Stimulated activated CD4-positive, alpha-beta T cell treated with anti-CD3 and anti-CD28 coated beads, Interleukin-4, amount 100 ng/mL, for 4 hours (primary cell): ENCODE results near the gene FSTL5.
"Not testable (repeated sequence)": the region's sequence is repeated elsewhere in the genome, so short reads cannot be mapped to it uniquely, and the experiment has no call there.

Experiments used
- DNase-seq, 2 experiments: peaks; one replicate each; pipeline ENCODE4 v3.0.0-alpha.2; 2020

Gene FSTL5

GRCh38 chr4:162163892-162164759, at the start of gene FSTL5:
Gene FSTL5, minus strand, starts transcription at chr4:162164000. Its CDS starts 52,604 bp downstream, at chr4:162111396.
- peak; percentile 1 to 3 for DNase-seq

GRCh38 chr4:162209706-162210105, 45.9 kb upstream of the FSTL5 start:
- DNase-seq, result no peak

- DNase-seq, result not testable (repeated sequence)
Measured at GRCh38 chr4:162203478-162203877, 39.7 kb upstream of the FSTL5 start.

- no peak for DNase-seq
Measured at GRCh38 chr4:162201673-162202072, 37.9 kb upstream of the FSTL5 start.

DNA sequence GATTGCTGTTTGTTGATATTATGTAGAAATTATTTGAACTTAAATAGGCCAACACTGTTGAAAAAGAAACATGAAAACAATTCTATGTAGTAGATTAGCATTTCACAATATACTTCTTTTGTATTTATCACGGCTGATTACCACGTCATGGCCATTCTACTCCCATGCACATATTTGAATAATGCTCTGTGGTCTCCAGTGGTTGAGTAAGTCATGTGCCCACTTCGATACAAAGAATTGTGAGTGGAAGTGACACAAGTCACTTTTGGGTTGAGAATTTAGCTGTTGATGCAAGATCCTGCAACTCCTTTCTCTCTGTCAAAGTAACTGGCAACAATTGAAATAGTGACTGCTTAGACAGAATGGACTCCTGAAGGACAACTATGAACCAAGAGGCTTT, 6.7 kb upstream of the FSTL5 start:
- DNase-seq, result no peak

- no peak for DNase-seq
Measured at GRCh38 chr4:162164906-162165510, 1.2 kb upstream of the FSTL5 start.

- DNase-seq, result no peak
Measured at GRCh38 chr4:162162672-162163071, 1.1 kb downstream of the FSTL5 start.

GRCh38 chr4:162157241-162157640, 6.6 kb downstream of the FSTL5 start:
- DNase-seq, result no peak

- no peak for DNase-seq
Measured at GRCh38 chr4:162154862-162155540, 8.8 kb downstream of the FSTL5 start.

GRCh38 chr4:162151850-162152249, 11.9 kb downstream of the FSTL5 start:
- no peak for DNase-seq

DNA sequence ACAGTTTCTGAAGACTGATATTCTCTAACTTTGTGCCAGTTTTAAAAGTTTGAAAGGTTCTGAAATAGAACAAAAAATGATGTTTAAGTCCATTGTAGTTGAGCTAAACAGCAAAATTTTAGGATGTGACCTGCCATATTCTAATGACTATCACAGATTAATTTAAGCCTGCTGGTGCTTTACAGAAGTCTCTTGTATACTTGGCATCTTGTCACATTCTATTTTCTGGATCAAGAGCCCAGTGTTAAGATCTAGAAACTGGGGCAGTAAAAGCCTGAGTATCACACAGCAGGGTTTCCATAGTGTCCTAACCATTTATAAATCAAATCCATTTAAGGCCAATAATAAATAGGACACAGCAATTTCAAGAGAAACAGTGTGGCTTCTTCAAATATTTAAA, 12.4 kb downstream of the FSTL5 start:
- DNase-seq, result no peak

DNA sequence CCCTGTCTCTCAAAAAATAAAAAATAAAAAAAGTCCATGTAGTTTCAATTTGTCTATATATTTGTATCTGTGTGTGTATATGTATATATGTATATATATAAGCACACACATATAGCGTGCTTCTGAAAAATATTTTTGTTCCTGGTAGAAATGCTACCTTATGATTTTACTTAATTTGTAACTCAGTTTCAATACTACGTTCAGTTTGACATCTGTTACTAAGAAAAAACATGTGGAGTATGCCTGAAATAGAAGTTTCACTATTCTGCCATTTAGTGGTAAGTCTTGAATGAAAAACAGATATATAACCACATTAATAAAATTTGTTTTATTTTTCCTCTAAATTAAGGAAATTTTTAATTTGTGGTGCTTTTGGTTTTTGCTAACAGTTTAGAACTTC, 14.2 kb downstream of the FSTL5 start:
- no peak for DNase-seq

DNA sequence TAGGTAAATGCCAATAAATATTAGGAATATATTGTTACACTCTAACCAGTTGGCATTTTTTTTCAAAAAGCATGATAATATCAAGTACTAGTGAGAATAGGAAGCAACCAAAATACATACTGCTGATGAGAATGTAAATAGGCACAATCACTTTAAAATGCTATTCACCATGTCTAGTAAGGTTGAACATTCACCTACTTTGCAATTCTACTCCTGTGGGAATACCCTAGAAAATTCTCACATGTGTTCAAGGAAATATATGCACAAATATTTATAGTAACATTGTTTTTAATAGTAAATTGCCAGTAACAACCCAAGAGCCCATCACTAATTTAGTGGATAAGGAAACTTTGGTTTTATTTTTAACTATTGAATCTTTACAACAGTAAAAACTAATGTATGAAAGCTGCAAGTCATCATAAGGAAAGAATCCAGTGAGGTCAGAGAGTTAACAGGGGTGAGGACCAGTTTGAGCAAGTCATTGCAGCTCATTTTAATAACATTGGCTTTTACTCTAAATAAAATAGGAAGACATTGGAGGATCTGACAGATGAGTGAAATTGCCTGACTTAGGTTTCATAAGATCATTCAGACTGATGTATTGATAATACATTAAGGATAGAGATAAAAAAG, 23.6 kb downstream of the FSTL5 start:
- no peak for DNase-seq

GRCh38 chr4:162139412-162139811, 24.4 kb downstream of the FSTL5 start:
- no peak for DNase-seq

GRCh38 chr4:162131256-162131655, 32.5 kb downstream of the FSTL5 start:
- no peak for DNase-seq

DNA sequence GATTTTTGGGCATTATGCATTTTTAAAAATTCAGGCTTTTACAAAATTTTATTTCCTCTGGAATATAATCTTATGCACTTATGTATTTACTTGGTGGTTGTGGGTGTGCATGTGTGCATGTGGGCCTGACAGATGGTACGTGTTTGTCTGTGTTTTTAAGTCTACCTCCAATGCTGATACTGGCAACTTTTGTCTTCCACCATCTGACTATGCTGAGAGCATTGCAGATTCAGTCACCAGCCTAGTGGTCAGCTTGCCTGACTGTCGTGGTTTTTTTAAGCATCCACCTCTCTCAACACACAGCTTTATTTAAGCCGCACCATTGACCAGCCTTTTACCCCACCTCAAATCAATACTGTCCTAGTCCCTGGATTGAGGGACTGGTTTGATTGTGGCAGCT, 37.1 kb downstream of the FSTL5 start:
- no peak for DNase-seq

DNA sequence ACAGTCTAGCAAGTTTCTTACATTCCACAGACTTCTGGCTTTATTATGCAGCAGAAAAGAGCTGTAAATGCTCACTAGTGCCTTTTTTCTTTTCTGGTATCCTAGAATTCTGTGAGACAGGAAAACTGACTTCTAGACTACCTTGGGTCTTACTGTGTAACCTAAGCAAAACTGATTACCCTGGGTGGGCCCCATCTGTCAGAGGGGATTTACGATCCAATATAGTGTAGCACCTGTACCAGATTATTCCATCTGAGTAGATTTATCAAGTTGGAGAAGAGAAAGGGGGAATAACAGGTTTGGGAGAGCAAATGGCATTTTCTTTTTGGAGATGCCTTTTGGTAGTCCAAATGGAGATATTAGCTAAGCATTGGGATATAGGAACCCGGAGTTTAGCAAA, 46.7 kb downstream of the FSTL5 start:
- DNase-seq, result no peak

DNA sequence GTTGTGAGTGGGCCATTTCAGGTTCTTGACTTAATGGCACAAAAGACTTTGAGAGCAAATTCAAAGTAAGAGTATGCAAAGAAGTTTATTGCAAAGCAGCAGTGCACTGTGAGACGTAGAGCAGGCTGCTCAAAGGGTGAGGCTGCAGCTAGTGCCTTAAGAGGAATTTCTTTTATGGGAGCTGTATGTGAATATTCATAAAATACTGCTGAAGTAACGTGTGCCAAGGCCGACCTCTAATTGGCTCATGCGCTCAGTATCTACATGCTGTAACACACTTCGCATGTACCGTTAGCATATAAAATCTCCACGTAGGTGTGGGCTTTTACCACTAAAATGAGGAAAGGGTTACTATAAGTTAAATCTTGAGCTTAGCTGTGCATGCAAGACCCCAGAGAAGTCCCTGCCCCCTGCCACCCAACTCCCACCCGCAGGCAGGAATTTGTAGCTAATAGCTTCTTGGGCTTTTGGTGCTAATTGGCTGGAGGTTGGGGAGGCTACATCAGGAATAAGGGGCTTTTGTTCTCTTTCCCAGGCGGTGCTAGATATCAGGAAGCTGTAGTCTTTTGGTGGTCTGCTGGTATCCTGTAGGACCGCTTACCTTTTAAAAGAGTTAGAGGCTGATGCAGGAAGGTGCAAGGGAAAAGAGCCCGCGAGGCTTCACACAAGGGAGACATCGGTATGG, 47.6 kb downstream of the FSTL5 start:
- DNase-seq, result no peak

GRCh38 chr4:162115333-162115732, 48.5 kb downstream of the FSTL5 start:
- no peak for DNase-seq

- DNase-seq, result no peak
Measured at GRCh38 chr4:162111078-162111477, 52.7 kb downstream of the FSTL5 start.

DNA sequence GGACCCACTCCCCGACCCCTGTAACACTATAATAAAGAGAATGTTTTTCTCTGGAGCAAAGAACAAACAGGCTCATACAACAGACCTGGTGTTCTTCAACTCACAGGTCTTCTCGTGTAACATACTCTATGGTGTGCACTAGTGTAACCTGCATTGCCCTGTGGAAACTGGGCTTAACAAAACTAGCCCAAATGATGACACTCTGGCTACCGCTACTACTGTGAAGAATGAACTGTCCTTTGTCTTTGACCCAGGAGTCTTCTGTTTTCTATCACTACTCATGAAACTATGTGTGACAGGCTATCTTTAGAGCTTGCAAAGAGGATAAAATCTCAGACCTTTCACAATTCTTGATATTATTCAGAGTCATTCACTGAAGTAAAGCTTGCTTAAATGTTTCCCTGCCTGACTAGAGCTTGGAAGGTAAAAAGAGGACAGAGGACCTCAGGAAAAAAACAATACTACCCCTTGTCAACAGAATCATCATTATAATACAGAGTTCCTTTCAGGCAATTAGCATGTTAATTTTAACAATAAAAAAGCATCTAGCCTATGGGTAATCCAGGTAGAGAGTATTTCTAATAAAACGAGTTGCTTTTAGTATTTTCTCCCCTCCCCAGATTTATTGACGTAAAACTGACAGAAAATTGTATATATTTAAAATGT, 59.2 kb downstream of the FSTL5 start:
- no peak for DNase-seq

GRCh38 chr4:162103908-162104307, 59.9 kb downstream of the FSTL5 start:
- not testable (repeated sequence) for DNase-seq
